ENCODE data around the gene FGD4. TPM values are rescaled to one million over a fixed set of nuclear protein-coding genes. Genes with fewer than 3 reads are reported as not detected.

Gene FGD4
- 7.5 and 8.1 TPM in 2 replicates for total RNA-seq

GRCh38 chr12:32399370-32400113, at the start of gene FGD4:
FGD4 (plus strand) TSS chr12:32399558.

GRCh38 chr12:32679091-32679919, 279.9 kb downstream of the FGD4 start, which contains the start of gene DNM1L:
DNM1L (plus strand) TSS chr12:32679301; CDS start chr12:32679364, 63 bp downstream.

Data from pericardium fibroblast (primary cell).